Inferior parietal cortex (tissue), 1 donor: ENCODE measurements around the gene PLEKHN1.
"Not testable (repeated sequence)": the region's sequence is repeated elsewhere in the genome, so short reads cannot be mapped to it uniquely, and the experiment has no call there.

Experiments used
- DNase-seq: peaks from one replicate; pipeline ENCODE4 v3.0.0-alpha.2; 2016; ENCODE audit errors: extremely low spot score

Gene PLEKHN1

GRCh38 chr1:974293-974640, 8.0 kb downstream of the PLEKHN1 start:
- DNase-seq = no peak

DNA sequence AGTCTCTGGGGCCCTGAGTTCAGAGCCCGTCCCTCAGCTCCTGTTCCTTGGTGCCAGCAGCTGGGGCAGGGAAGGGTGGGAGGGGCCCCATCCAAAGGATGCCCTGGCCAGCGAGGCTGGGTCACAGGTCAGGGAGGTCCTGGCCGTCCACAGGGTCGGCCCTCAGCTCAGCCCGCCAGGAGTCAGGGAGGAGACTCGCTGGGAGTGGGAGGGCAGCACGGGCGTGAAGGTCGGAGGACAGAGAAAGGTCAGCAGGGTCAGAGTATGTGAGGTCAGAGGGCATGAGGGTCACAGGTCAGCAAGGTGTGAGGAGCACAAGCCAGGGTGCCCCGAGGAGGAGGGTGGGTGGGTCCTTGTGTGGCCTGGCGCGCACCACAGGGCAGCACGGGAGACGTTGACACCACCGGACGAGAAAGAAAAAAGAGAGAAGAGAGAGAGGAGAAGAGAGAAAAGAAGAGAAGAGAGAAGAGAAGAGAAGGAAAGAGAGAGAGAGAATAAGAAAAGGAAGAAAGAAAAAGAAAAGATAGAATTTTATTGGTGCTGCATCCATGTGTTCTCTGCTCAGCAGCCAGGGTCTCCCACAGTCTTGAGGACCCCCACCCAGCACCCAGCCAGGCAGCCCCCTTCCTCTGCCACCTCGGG, 8.5 kb downstream of the PLEKHN1 start:
- DNase-seq = no peak

DNA sequence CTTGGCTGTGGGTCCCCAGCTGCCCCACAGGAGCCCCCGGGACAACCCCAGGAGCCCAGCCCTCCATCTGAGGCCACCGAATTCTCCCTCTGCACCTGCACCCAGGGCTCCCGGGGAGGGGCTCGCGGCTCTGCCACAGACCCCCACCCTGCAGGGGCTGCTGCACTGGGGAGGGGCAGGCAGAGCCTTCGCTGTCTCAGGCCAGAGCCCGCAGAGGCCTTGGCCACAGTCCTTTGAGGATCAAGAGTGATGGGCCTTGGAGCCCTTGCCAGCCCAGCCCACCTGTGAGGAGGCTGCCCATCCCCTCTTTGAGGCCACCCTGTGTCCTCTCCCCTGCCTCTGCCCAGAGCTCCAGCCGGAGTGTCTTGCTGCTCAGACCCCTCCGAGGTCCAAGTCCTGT, 9.1 kb downstream of the PLEKHN1 start:
- no peak for DNase-seq

GRCh38 chr1:975896-976683, 9.8 kb downstream of the PLEKHN1 start:
- no peak for DNase-seq

- DNase-seq = not testable (repeated sequence)
Measured at GRCh38 chr1:976791-977190, 10.5 kb downstream of the PLEKHN1 start.

DNA sequence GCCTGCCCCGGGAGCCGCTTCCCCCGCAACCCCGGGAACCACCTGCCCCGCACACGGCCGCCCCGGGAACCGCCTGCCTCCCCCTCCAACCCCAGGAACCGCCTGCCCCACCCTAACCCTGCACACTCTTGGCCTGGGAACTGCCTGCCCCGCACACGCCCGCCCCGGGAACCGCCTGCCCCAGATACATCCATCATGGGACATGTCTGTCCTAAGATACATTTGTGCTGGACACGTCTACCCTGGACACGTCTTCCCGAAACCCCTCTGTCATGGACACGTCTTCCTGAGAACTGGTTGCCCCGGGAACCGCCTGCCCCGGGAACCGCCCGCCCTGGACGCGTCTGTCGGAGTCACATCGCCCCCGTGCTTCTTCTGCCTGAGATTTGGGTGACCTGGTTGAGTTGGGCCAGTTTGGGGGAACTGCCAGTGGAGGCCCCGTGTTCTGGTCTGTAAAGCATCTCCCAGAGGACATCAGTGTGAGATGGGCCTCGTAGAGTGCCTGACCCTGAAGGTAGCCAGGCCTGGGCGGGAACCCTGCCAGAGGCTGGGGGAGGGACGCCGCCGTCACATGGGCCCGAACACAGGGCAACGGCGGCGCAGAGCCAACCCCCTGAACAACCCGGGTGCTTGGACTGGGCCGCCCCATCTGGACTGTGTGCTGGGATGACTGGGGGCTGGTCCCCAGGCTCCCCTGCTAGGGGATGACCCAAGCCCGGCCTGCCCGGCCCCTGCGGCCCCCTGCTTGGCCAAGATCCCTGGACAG, 12.0 kb downstream of the PLEKHN1 start:
- no peak for DNase-seq

GRCh38 chr1:978835-979743, 12.8 kb downstream of the PLEKHN1 start:
- no peak for DNase-seq

DNA sequence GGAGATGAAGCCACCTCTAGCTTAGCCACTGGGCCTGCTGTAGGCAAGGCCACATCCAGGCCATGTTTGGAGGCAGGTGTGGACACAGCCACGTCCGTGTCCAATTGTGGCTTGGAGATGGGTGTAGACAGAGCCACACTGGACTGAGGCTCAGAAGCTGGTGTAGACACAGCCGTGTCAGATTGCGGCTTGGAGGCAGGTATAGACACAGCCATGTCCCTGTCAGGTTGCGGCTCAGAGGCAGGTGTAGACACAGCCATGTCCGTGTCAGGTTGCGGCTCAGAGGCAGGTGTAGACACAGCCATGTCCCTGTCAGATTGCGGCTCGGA, 13.4 kb downstream of the PLEKHN1 start:
- DNase-seq = no peak

DNA sequence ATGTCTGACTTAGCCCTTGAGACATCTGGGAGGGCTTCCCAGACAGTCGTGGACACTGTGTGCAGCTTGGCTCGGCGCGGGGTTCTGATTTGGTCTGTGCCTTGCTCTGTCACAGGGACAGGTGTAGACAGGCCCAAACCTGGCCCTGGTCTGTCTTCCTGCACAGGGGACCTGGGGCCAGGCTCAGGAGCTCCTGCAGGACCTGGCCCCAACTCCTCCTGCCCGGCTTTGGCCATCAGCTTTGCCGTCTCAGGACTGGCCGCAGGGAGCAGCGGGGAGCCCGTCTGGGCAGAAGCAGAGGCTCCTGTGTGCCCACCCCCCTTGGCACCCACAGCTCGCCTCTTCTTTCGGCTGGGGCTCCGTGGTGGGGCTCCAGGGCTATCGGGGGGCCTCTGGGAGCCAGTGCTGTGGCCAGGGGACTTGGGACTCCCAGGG, 13.9 kb downstream of the PLEKHN1 start:
- DNase-seq = no peak

GRCh38 chr1:980602-981395, 14.5 kb downstream of the PLEKHN1 start:
- DNase-seq = no peak

DNA sequence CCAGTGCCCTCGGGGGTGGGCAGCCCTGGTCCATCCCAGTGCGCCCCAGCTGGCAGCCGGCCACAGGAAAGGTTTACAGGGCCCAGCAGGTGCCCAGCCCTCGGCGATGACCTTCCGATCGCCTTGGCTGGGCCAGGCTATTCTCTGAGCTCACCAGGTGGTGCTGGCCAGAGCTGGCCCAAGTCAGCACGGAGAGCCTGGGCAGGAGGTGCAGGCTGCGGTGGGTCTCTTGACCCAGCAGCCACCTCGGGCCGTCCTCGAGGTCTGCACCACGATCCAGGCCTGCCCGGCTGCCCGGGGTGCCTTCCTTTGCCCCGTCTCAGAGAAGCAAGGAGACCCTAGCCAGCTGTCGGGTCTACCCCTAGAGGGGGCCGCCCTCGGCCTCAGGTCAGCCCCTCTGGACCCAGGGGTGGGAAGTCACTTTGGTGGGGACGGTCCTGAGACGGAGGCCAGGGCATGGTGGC, 15.2 kb downstream of the PLEKHN1 start:
- DNase-seq = no peak

DNA sequence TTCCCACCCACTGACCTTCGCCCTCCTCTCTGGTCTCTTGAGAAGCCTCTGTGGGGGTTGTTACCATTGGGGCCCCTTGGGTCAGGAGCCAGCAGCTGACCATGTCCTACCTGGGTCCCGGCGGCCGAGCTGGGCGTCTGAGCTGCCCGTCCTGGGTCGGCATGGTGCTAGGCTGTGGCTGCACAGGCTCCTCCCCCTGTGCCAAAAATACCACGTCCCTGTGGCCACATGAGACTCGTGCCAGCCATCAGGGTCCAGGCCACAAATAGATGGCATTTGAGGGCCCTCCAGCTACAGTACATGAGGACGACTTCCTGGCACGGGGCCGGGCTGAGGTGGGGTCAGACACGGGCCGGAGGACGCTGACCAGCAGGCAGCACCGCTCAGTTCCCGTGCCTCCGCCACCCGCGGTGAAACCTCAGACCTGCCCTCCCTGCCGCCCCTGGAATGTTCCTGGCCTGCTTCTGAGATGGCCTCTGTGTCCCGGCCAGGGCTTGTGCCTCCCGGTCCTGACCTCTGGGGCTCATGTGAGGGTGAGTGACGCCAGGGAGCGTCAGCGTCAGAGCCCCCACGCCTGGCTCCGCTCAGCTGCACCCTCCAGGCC, 15.8 kb downstream of the PLEKHN1 start, which contains the start of gene PERM1:
TSS of gene PERM1 (minus strand) at position 139 of the 604 bp plus-strand sequence. CDS start 1,064 bp downstream, outside the sequence.
- no peak for DNase-seq

DNA sequence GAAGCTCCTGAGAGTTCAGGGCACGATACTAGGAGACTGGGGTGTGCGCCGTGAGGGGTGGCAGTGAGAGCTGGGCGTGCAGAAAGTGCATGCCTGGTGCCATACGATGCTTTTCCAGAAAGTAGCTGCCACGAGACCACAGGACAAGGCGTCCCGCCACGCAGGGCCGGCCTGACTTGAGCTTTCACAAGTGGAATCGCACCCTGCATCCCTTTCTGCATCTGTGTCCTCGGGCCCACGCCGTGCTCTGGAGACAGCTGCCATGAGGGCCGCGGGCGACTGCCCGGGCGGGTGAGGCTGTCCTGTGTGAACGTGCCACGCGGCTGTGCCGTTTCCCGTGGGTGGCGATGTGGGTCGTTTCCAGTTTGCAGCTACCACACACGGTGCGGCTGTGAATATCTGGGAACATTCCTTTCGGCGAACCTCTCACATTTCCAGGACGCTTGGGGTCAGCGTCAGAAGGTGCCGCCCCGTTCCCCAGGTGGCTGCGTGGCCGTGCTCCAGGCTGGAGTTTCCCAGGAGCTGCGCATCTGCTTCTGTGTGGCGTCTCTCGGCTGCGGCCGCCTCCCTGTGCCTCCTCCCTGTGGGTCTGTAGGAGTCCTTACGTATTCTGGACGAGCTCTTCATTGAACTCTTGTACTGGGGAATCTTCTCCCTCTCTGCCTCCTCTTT, 16.6 kb downstream of the PLEKHN1 start:
- no peak for DNase-seq

DNA sequence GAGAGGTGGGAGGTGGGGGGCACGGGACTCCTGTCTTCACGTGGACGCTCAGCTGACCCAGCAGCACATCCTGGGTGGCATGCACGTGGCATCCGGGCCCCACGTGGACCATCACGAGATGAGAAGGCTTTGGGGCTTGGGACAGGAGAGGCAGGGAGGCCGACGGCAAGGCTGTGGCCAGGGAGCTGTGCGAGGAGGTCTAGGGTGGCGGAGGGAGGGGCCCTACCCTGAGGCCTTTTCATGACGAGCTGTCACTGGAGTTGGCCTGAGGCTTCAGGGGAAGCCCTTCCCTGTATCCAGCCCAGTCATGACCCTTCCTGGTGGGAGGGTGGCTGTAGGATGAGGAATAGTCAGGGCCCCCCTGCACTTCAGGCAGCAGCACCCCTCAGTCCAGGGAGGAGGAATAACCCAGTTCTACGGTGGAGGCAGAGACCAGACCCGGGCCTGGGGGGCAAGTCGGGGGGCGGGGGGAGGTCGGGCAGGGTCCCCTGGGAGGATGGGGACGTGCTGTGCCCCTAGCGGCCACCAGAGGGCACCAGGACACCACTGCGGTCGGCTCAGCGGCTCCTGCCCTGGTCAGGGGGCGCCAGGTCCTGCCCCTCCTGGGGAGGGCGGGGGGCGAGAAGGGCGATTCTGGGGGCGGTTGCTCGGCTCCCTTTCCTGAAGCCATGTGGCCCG, 17.7 kb downstream of the PLEKHN1 start:
- DNase-seq = no peak

GRCh38 chr1:984476-984814, 18.2 kb downstream of the PLEKHN1 start:
- DNase-seq = no peak

GRCh38 chr1:985126-985525, 18.8 kb downstream of the PLEKHN1 start:
- DNase-seq = no peak

DNA sequence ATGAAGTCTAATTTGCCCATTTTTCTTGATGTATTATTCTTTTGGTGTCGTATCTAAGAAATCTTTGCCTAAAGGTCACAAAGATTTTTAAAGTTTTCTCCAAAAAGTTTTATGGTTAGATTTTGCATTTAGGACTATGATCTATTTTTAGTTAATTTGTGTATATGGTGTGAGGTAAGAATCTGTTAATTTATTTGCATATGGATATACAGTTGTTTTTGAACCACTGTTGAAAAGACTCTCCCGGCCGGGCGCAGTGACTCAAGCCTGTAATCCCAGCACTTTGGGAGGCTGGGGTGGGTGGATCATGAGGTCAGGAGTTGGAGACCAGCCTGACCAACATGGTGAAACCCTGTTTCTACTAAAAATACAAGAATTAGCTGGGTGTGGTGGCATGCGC, 21.8 kb downstream of the PLEKHN1 start:
- DNase-seq = not testable (repeated sequence)

GRCh38 chr1:991275-991674, 25.0 kb downstream of the PLEKHN1 start:
- DNase-seq = not testable (repeated sequence)

GRCh38 chr1:991895-992294, 25.6 kb downstream of the PLEKHN1 start:
- no peak for DNase-seq
